Kidney capillary endothelial cell (primary cell): ENCODE data around the gene APOB.
A peak's percentile ranks its signal among the peaks of the same experiment; 100 is the strongest.

Experiments
- DNase-seq: peaks from one replicate; pipeline ENCODE4 v3.0.0-alpha.2; 2018; ENCODE audit warnings: low spot score

APOB gene

GRCh38 chr2:20972792-20973565, 70.9 kb downstream of the APOB start:
- no peak for DNase-seq

- DNase-seq = no peak
Measured at GRCh38 chr2:20972110-20972509, 71.8 kb downstream of the APOB start.

GRCh38 chr2:20970068-20970467, 73.8 kb downstream of the APOB start:
- no peak for DNase-seq

- DNase-seq = no peak
Measured at GRCh38 chr2:20966061-20966595, 77.7 kb downstream of the APOB start.

- DNase-seq = no peak
Measured at GRCh38 chr2:20965221-20965620, 78.7 kb downstream of the APOB start.

GRCh38 chr2:20963867-20964266, 80.0 kb downstream of the APOB start:
- DNase-seq = no peak

GRCh38 chr2:20962939-20963557, 80.8 kb downstream of the APOB start:
- peak; percentile 46 for DNase-seq

- DNase-seq = no peak
Measured at GRCh38 chr2:20961858-20962257, 82.0 kb downstream of the APOB start.

GRCh38 chr2:20960003-20960402, 83.9 kb downstream of the APOB start:
- DNase-seq = no peak

- DNase-seq = no peak
Measured at GRCh38 chr2:20959252-20959651, 84.6 kb downstream of the APOB start.

GRCh38 chr2:20957788-20958525, 85.9 kb downstream of the APOB start:
- no peak for DNase-seq

- no peak for DNase-seq
Measured at GRCh38 chr2:20955277-20956026, 88.4 kb downstream of the APOB start.

GRCh38 chr2:20953146-20953824, 90.6 kb downstream of the APOB start:
- no peak for DNase-seq
